Measurements from ENCODE around the gene AGAP3.
A peak's percentile ranks its signal among the peaks of the same experiment; 100 is the strongest.

AGAP3 gene

DNA sequence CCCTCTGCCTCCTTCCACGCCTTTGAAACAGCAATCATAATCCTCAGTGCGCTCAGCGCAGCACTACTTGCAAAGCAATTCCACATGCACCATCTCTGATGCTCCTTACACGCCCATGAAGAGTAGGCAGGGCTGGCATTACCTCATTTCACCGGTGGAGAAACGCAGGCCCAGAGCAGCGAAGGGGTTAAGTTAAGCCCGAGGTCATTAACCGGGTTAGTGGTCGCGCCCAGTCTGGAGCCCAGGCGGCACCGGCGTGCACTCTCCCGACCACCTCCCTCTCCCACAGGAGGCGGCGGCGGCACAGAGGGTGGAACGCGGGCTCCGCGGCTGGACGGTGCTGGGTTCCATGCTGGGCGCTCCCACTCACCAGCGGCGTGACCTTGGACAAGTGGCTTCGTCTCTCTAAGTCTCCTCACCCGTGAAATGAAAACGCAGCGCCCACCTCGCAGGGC is 6.2 kb upstream of the AGAP3 start:
- in situ Hi-C loops (cut with HindIII; ENCODE audit: low sequenced_read_pairs): no loop called here
- H3K4me3 ChIP-seq (ENCODE audit: low read depth, low read length): peak overlapping the region; percentile 76
- DNase-seq (ENCODE audit: low read depth, low spot score): no peak
- TF ChIP-seq, protein P1, sequence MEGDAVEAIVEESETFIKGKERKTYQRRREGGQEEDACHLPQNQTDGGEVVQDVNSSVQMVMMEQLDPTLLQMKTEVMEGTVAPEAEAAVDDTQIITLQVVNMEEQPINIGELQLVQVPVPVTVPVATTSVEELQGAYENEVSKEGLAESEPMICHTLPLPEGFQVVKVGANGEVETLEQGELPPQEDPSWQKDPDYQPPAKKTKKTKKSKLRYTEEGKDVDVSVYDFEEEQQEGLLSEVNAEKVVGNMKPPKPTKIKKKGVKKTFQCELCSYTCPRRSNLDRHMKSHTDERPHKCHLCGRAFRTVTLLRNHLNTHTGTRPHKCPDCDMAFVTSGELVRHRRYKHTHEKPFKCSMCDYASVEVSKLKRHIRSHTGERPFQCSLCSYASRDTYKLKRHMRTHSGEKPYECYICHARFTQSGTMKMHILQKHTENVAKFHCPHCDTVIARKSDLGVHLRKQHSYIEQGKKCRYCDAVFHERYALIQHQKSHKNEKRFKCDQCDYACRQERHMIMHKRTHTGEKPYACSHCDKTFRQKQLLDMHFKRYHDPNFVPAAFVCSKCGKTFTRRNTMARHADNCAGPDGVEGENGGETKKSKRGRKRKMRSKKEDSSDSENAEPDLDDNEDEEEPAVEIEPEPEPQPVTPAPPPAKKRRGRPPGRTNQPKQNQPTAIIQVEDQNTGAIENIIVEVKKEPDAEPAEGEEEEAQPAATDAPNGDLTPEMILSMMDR (IDR thresholded peaks at IDR 0.05; ENCODE audit: low read depth, low read length): no peak

GRCh38 chr7:151080522-151081169 is 5.6 kb upstream of the AGAP3 start, which contains the start of gene FASTK:
FASTK (minus strand) TSS chr7:151080809; CDS start chr7:151080766, 43 bp downstream.
- peak within 1 kb of the TSS; percentile 76 for H3K4me3 ChIP-seq (ENCODE audit: low read depth, low read length)
- peak; percentile 90 for DNase-seq (ENCODE audit: low read depth, low spot score)
- in situ Hi-C loops (cut with HindIII; ENCODE audit: low sequenced_read_pairs): no loop called here
- TF ChIP-seq, protein P1 (IDR thresholded peaks at IDR 0.05; ENCODE audit: low read depth, low read length): no peak

DNA sequence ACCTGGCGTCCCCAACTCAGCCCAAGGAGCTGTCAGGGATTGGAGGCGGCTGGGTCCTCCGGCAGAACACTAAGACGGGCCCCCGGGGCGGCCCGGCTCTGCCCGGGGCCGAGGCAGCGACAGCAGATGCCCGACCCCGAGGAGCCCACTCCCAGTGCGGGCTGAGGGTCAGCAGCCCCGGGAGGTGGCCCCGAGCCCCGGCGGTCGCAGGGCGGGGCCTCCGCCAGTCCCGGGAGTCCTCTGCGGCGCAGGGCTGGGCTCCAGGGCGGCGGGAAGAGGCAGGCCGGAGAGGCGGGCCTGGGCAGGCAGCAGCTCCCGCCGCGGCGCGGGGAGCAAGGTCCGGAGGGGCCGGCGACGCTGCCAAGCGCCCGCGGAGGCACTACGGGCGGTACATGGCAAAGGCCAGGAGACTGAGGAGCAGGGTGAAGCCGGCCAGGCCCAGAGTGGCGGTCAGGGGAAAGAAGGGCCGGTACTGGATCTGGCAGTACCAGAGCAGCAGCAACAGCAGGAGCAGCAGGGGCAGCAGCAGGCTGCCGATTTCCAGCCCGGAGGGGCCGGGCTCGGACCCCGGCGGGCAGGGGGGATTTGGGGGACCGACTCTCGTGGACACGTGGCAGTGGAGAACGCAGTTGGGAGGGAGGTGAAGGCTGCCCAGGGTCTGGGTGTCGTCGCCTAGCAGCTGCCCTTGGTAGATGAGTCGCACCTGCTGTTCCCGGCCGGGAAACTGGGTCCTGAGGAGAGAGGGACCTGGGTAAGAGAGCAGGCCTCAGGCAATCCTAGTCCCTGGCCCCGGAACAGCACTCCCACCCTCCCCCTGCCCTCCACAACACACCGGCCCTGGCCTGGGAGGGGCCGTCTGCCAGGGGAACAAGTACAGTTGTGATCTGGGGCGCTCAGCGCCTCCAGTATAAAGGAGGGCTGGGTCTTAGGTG is 4.8 kb upstream of the AGAP3 start:
- TF ChIP-seq, protein P1 (IDR thresholded peaks at IDR 0.05; ENCODE audit: low read depth, low read length): no peak
- H3K4me3 ChIP-seq (ENCODE audit: low read depth, low read length): peak overlapping the region; percentile 25
- no peak for DNase-seq (ENCODE audit: low read depth, low spot score)
- in situ Hi-C loops (cut with HindIII; ENCODE audit: low sequenced_read_pairs): no loop called here

DNA sequence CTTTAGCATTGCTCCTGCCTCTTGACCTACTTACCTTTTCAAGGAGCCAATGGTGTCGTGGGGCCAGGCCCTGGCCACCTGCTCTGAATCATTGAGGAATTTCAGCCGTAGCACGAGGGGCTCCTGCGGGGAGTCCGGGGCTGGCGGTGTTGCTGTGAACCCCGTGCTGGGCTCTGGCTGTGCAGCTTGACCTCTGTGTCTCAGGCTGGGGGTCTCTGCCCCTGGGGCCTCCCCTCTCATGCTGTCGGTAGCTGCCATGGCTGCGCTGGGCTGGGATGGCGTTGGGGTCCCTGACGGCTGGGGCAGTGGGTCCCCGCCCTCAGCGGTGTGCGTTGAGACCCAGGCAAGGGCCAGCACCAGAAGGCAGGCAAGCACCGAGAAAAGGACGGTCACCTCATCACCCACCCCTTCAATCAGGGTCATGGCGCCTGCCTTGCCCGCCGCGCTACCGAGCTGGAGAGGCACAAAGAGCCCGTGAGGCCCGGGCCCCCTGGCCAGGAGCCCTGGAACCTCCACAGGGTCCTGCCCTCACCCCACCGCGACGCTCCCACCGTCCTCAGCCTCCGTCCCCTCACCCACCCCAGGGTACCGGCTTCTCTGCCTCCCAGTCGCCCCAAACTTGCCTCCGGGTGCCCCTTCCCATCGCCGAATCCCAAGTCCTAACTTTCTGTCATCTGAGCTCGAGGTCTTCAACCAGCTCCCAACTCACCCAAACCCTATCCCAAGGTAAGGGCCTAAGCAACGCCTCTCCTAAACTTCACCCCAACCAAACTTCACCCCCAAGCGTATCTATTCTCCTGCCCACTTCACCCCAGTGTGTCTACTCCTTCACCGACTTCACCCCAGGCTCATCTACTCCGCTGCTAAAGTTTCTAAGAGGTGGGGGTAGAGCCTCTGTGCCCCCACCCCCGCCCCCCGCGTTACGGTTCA is 3.9 kb upstream of the AGAP3 start:
- H3K4me3 ChIP-seq (ENCODE audit: low read depth, low read length): peak overlapping the region; percentile 76
- no peak for DNase-seq (ENCODE audit: low read depth, low spot score)
- in situ Hi-C loops (cut with HindIII; ENCODE audit: low sequenced_read_pairs): no loop called here
- TF ChIP-seq, protein P1 (IDR thresholded peaks at IDR 0.05; ENCODE audit: low read depth, low read length): no peak

GRCh38 chr7:151083071-151083823 is 3.0 kb upstream of the AGAP3 start, which contains the start of gene TMUB1:
TMUB1 (minus strand) TSS chr7:151083493; CDS start chr7:151082563, 930 bp downstream.
- H3K4me3 ChIP-seq (ENCODE audit: low read depth, low read length): peak within 1 kb of the TSS; percentile 76
- DNase-seq (ENCODE audit: low read depth, low spot score): peak; percentile 47
- TF ChIP-seq, protein P1 (IDR thresholded peaks at IDR 0.05; ENCODE audit: low read depth, low read length): no peak
- in situ Hi-C loops (cut with HindIII; ENCODE audit: low sequenced_read_pairs): no loop called here
